GM19240 (cell line): ENCODE measurements around the gene CDK13.

Experiments
- DNase-seq: peaks from one replicate; pipeline ENCODE4 v3.0.0; 2011; ENCODE audit warnings: low spot score; ENCODE audit not compliant: insufficient read length

The CDK13 gene

DNA sequence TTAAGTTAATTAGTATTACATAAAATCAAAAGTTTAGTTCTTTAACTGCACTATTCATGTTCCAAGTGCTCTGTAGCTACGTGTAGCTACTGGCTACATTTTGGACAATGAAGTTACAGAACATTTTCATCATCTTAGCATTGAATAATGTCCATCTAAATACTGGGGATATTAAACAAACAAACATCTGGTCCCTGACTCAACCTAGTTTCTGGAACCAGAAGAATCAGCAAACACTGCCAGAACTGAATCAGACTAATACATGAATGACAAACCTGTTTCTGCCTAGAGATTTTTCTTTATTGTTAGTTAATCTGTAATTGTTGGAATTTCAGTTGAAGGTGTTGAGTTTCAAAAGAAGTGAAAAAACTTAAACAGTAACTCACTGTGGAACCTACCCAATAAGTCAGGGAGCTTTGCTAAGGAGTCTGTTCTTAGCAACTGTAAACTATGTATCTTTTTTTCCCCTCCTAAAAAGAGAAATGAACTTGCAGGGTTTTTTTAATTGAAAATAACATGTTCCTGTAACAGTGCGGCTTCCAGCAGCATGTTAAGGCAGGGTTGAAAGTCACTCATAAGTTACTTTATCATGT, 58.3 kb downstream of the CDK13 start:
- DNase-seq = no peak

DNA sequence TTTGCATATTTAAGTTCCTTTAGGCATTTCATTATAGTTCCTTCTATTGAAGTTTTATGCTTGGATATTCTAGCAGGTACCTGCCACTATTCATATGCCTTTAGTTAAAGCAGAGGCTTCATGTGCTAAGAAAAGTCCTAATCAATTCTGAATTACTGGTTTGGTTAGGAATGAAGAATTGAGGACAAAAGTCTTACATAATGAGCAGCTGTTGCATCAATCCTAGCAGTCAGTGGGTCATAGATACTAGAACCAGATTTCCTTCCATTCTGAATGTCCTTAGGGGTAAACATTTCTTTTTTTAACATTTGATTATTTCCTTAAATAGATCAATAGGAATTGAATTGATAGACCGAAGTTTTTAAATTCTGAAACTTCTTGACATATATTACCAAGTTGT, 59.2 kb downstream of the CDK13 start:
- DNase-seq = no peak

DNA sequence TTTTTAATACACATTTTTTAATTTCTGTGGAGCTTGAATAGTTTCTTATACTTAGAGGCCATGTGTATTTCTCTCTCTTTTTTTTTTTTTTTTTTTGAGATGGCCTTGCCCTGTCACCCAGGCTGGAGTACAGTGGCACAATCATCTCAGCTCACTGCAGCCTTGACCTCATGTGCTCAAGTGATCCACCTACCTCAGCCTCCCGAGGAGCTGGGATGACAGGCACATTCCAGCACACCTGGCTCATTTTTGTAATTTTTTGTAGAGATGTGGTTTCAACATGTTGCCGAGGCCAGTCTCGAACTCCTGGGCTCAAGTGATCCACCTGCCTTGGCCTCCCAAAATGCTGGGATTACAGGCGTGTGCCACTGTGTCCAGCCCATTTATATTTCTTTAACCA, 64.3 kb downstream of the CDK13 start:
- no peak for DNase-seq

DNA sequence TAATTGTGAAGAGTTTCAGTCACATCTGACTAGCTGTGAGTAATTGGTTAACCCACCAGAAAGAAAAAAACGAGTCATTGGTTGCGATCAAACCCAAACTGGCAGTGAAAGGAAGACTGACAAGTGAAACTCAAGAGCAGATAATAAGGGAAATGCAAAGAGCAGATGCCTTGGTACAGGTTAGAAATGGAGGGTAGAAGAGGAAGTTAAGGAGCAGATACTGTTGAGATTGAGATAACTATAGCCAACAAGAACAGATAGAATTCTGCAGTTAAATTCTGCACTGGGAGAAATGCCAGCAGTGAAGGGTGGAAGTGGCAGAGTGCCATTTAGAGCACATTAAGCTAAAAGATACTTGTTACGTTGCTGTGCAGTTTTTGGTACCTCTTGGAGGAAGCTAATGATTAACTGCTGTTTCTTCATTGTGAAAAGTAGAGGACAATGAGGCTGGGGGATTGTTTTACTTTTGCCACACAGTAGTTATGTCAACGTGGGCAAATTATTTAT, 65.8 kb downstream of the CDK13 start:
- DNase-seq = peak; percentile 35

DNA sequence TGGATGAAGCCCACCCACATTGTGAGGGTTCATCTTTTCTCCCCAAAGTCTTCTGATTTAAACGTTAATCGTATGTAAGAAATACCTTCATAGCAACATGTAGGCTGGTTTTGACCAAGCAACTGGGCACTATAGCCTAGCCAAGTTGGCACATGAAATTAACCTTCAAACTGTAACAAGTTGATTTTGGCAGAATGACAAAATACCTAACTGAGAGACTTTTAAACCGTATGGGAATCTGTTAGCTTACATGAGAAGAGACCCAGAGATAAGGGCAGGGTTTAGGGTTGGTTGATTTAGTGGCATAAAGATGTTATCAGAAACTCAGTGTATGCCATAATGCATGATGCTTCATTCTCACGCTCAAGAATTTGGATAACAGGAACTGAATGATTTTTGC, 69.5 kb downstream of the CDK13 start:
- DNase-seq = no peak

DNA sequence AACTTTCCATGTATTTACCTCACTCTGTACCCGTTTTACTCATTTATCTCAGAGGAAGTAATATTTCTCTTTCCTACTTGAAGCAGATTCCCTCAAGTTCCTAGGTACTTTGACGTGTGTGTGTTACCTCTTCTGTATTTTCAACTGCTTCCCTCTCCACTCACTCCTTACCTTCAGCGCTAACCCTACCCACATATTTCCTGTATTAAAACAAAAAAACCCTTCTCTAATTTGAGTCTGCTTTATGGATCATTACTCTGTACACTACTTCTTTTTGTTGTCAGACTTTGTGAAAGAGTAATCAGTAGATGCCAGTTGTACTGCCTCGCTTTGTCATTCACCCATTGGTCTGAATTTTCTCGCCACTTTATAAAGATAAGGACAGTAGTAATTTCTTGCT, 74.0 kb downstream of the CDK13 start:
- no peak for DNase-seq

DNA sequence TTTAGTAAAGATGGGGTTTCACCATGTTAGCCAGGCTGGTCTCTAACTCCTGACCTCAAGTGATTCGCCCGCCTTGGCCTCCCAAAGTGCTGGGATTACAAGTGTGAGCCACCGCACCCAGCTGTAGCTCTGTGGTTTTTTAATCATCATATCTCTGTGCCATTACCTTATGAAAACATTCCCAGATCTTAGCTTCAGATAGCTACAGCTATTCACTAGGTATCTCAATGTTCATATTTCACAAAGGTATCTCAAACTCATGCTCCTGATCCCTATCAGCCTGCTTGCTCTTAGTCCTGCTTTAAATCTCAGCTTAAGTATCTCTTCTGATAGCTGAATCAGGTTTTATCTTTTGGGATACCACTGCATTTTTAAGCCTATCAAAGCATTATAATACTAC, 74.8 kb downstream of the CDK13 start:
- DNase-seq = no peak

DNA sequence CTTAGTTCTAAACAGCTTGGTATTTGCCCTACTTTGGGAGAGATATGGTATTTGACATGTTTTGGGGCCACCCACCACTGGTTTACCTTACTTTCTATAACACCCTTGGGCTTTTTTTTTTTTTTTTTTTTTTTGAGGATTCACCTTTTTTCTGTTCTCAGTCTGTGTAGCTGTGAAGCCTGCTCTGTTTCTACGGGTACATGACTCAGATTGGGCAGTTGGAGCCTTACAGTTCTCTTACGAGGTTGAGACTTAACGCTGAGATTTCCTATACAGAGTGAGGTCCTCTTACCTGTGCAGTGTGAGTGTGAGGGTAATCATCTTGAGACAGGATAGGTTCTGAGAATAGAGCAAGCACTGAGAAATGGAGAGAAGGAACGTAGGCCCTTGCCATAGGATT, 77.5 kb downstream of the CDK13 start:
- DNase-seq = no peak

DNA sequence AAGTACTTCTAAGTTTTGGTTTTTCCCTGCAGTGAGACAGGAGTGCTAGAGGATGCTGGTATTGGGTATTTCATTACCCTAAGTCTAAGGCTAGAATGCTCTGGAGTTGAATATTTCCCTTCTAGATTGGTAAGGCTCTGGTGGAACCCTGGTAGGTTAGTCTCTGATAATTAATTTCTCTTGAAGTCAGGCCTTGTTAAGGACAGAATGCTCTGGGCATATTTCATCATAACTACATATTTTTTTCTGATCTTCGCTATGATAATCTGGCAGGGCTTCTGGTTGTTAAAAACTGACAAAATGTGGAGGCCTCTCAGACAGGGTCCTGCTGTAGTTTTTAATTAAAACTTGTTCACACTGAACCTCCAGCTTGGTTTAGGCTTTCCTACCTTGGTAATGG, 83.8 kb downstream of the CDK13 start:
- no peak for DNase-seq

DNA sequence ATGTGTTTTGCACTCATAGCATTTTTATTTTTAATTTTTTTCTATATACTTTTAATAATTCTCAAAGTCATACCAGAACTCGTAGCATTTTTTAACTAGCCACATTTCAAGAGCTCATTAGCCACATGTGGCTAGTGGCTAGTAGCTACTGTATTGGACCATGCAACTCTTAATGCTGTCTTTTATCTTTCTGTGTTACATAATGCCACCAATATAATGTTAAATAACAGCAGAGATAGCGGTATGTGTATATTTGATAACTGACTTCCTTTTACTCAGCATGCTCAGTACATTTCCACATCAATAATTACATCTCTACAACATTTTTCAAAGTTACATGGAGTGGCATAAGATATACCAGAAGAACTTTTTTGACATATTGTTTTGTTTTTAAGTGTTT, 91.4 kb downstream of the CDK13 start:
- DNase-seq = no peak

DNA sequence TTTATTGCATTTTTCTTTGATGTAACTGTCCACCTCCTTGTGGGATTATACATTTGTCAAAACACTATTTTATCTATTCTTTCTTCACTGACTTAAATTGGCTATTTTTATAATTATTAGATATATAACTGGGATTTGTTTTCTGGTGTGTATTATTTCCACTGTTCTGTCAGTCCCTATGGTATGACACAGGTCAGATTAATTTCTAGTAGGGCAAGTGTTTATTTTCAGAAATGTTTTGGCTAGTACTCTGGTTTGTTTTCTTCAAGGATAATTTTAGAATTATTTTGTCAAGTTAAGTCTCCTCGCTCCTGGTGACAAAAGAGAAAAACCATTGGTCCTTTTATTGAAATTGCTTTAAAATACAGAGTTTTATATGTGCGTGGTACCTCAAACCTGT, 93.1 kb downstream of the CDK13 start:
- DNase-seq = no peak

DNA sequence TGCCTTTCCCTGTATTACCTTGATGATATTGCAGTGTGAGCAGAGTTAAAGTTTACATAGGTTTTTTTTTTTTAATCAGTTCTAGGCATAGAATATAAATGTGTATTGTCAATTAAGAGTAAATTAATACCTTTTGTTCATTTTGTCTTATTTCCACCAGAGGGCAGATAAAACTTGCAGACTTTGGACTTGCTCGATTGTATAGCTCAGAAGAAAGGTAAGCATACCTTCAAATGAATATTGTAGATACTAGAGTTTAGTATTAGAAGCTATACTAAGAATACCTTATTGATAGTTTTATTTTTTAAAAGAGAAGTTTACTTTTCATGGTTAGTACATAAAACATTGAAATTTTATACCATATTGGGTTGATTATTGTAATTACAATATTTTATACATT, 97.6 kb downstream of the CDK13 start:
- no peak for DNase-seq

DNA sequence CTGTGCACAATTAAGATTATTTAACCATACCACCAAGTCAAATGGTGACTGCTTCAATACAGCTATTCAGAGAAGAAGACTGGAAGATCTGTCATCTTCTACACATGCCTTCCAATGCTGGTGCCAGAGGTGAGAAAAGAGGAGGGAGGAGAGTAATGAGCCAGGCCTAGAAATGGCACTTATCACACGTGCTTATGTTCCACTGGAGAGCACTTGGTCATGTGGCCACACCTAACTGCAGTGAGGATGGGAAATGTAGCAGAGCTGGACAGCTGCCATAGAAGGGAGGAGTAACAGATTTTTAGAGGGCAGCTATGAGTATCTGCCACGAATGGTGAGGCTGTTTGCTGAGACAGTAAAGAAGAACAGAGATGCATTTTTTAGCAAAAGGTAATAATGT, 107.2 kb downstream of the CDK13 start:
- DNase-seq = no peak

DNA sequence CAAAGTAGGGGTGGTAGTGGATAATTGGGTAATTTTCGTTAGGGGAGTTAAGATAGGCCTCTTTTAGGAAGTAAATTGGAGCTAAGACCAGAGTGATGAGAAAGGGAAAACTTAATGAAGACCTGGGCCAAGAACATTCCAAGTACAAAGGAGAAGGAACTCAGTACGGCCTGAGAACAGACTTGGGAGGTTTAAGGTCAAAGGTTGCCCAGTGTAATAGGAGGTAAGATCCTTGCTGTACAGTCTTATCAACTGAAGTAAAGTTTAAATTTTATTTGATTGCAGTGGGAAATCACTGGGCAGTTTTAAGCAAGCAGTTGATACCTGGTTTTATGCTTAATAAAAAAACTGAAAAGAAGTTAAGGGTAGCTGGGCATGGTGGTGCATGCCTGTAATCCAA, 108.0 kb downstream of the CDK13 start:
- DNase-seq = no peak

DNA sequence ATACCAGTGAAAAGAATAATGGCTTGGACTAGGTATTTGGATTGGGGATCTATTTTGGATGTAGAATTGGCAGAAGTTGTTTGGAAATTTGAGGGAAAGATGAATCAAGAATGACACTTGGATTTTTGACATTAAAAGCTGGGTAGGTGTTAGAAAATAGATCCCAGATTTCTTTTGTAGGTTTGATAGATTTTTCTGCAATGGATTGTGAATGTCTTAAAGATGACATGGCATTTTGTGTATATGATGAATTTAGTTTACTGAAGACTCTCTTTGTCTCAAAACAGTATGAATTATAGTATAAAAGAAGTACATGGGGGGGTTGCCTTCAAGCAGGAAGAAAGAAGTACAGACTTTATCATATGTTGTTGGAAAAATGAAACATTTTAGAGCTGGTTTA, 108.6 kb downstream of the CDK13 start:
- DNase-seq = no peak

DNA sequence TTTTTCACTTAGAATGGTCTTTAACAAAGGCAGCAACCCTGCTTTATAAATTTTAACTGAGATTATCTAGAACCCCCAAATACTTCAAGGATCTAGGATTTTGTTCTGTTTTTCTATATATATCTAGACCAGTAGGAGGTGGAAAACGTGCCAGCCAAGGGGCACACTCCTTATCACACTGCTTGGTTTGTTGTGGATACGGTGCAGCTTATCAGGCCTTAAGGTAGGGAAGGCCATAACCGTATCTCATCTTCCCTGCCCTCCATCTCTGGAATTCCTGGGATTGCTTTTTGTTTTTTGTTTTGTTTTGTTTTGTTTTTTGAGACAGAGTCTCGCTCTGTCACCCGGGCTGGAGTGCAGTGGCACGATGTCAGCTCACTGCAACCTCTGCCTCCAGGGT, 109.0 kb downstream of the CDK13 start:
- DNase-seq = no peak

DNA sequence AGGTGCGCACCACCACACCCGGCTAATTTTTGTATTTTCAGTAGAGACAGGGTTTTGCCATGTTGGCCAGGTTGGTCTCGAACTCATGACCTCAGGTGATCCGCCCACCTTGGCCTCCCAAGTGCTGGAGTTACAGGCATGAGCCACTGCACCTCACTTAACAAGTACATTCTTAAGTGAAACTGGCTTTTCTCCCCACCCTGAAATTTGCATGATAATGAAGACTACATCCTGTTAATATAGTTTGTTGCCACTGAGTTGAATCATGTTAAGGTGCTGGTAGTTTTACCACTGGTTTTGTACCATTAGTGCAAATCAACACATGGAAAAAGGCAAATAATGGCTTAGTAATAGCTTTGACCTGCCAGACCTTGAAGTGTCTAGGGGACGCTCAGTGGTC, 122.2 kb downstream of the CDK13 start:
- no peak for DNase-seq

DNA sequence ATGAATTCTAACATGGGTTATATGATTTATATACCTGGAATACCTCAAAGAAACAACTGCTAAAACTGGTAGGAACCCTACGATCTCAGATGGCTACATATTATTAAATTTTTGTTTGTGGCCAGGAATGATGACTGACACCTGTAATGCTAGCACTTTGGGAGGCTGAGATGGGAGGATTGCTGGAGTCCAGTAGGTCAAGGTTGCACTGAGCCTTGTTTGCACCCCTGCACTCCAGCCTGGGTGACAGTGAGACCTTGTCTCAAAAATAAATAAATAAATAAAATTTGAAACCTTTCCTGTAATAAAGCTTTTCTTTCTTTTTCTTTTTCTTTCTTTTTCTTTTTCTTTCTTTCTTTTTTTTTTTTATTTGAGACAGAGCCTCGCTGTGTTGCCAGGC, 123.2 kb downstream of the CDK13 start:
- DNase-seq = no peak

DNA sequence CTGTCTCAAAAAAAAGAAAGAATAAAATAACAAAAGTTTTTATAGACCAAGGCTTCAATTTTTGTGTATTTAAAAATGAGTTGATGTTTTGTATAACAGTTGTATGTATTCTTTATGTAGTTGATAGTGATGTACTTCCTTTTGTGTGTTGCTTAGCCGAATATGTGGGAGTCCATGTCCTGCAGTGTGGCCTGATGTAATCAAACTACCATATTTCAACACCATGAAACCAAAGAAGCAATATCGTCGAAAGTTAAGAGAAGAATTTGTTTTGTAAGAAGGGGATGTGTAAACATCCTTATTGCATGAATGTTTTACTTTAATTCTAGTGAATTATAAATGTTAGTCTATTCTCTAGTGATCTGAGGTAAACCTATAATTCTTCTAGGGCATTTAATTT, 127.8 kb downstream of the CDK13 start:
- DNase-seq = no peak

DNA sequence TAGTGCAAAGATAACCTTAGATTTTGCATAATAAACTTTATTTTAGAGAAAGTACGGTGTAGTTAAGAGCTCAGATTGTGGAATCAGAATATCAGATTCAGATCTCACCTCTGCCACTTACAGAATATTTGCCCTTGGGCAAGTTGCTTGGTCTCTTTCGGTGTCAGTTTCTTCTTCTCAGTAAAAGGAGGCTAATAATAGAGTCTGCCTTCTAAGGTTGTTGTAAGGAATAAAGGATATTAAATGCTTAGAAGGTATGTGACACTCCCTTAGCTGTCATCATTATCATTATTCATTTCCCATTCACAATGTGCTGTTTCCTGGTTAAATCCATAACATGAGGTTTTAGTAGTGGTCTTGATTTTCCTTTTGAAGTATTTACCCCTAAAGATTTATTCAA, 142.1 kb downstream of the CDK13 start:
- DNase-seq = no peak

DNA sequence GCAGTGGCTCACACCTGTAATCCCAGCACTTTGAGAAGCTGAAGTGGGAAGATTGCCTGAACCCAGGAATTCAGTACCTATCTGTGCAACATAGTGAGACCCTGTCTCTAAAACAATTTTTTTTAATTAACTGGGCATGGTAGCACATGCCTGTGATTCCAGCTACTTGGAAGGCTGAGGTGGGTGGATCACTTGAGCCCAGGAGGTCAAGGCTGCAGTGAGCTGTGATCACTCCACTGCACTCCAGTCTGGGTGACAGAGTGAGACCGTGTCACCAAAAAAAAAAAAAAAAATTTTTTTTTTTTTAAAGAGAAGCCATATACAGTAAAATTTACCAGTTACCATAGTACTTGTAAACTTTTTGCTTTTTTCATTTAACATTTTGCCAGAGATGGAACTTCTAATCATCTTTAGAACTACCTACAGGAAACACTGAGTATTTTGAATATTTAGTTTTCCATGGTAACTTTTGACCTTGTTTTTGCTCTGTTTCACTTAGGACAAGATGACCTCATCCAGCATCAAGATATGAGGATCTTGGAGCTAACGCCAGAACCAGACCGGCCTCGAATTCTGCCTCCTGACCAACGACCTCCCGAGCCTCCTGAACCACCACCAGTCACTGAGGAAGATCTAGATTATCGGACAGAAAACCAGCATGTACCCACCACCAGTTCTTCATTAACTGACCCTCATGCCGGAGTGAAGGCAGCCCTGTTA, 143.7 kb downstream of the CDK13 start:
- no peak for DNase-seq

DNA sequence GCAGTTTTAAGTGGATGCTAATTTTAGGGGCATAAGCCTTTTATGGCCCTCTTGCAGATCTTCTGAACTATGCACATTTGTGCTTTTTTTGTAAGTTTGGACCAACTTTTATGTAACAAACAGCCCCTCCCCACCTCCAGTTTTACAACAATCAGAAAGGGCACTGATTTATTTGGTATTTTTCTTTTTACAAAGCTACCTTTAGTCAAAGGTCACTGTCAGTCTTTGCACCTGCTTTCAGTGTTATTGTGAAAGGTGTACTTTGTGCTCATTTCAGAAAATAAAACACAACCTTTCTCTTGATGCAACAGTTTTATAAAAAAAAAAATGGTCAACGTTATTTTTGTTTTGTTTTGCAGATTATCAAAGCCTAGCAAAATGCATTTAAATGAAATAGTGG, 145.2 kb downstream of the CDK13 start:
- no peak for DNase-seq

DNA sequence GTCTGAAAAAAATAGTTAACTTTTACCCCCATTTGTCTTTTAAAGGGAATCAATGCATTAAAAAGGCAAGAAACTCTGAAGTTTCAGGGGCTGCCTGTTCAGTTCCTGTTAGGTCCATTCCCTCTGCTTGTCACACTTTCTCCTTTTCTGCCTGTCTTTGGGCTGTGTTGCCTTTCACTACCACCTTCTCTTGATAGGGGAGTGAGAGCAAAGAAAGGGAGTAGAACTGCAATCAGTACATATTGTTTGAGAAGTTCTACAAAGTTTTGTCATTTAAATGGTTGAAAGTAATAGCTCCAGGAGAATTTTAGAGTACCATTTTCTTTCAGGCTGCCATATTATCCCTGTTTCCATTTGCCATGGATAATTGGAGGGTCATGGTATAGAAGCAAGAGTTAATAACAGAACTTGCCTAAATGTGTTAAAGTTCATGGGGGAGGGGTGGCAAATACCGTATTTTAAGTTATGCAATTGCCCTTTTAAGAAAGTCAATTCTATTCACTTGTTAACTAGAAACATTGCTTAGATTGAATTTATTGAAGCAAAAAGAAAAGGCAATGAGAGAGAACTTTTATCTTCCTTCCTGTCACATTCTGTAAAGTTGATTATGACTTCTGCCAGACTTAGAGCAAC, 145.8 kb downstream of the CDK13 start:
- no peak for DNase-seq
